Pancreas (tissue), 10 donors: Measurements from ENCODE around the gene RNF123. TPM values are rescaled to one million over a fixed set of nuclear protein-coding genes. Genes with fewer than 3 reads are reported as not detected.
A peak's percentile ranks its signal among the peaks of the same experiment; 100 is the strongest.
"Not testable (repeated sequence)": the region's sequence is repeated elsewhere in the genome, so short reads cannot be mapped to it uniquely, and the experiment has no call there.

ENCODE experiments used
- ATAC-seq, 4 donors: fragments of 200-7000 bp; cut with Tn5 transposase; one replicate each; pipeline versions ENCODE4 v1.8.0 to v1.9.1; 2020; ENCODE audit warnings: mild to moderate bottlenecking in 4 of 4, moderate library complexity in 4 of 4
- DNase-seq, 6 donors: peaks; one replicate each; pipeline ENCODE4 v3.0.0-alpha.2; 2020
- FAIRE-seq: peaks from 2 replicates; lab custom pipeline; 2012; peaks lifted over from hg19 to GRCh38; lab: Jason Lieb, UNC
- H3K27ac ChIP-seq, 4 donors: fragments of 200-600 bp; sonication (generic); 1 replicate in 3 of 4; 2 replicates in 1 of 4; pipeline versions ENCODE4 v1.5.0 to v1.8.0; 2020
- H3K27me3 ChIP-seq, 4 donors: fragments of 200-600 bp; one replicate each; pipeline ENCODE4 v1.8.0; 2021
- H3K36me3 ChIP-seq, 3 donors: fragments of 200-600 bp; sonication (generic) in 1 of 3; one replicate each; pipeline versions ENCODE4 v1.5.0 to v1.8.0; 2020 to 2021
- H3K4me1 ChIP-seq, 3 donors: fragments of 200-600 bp; one replicate each; pipeline ENCODE4 v1.8.0; 2021
- H3K4me3 ChIP-seq, 4 donors: fragments of 200-600 bp; sonication (generic) in 2 of 4; one replicate each; pipeline versions ENCODE4 v1.5.0 to v1.8.0; 2020 to 2021
- H3K9me3 ChIP-seq, 4 donors: fragments of 200-600 bp; one replicate each; pipeline ENCODE4 v1.8.0; 2021
- WGBS, 2 donors: extraction: QIAGEN DNeasy Blood & Tissue Kit; methylation state at CpG; one replicate each; pipeline ENCODE4 v1.1.7; 2013; 5-methylcytosine and 5-hydroxymethylcytosine counted together
- intact Hi-C, 3 donors: fragments of 100-400 bp; cut with DNase I; formaldehyde crosslinking; loops; one replicate each; pipeline versions ENCODE4 v1.11.1 to v1.14.2; 2022
- polyA plus RNA-seq, 2 donors: library from polyadenylated mRNA; stranded (reverse); fragments of 200-250 nt; gene quantifications; one replicate each; pipeline ENCODE4 v1.2.3, GENCODE V29; 2013
- total RNA-seq, 6 donors: library from RNA; stranded (reverse); fragmentation: NEBNext Ultra II Directional in 4 of 6; extraction: Animal tissue kit (Norgen Biotek cat#: 25700) in 4 of 6; gene quantifications; one replicate each; pipeline versions ENCODE4 v1.2.1 to v1.2.4, GENCODE V29; 2021 to 2023
- TF ChIP-seq, protein P1 (sequence below), 4 donors: fragments of 200-600 bp; sonication (generic) in 3 of 4; IDR thresholded peaks; one replicate each; pipeline versions ENCODE4 v1.5.0 to v1.8.0; 2021; ENCODE audit warnings: antibody characterized with exemption in 4 of 4
- donor health status: healthy with polysubstance abuse.
- donor health status: DM: no; HTN: no; CAD: no; lungs with moderate emphysema.
- donor health status: DM: no; HTN: no; CAD: no.
- donor health status: control.
- donor health status: control.
- donor health status: Bipolar disorder and iron deficiency.
- donor health status: DM: yes; HTN: yes; CAD: no.
- donor health status: DM: no; HTN: no; CAD: no.
- donor health status: DM: no; HTN: no; CAD: no.
- donor health status: DM: yes; HTN: yes; CAD: no.

The RNF123 gene
- total and polyA plus RNA-seq, 8 donors = 13.5 to 27.6 (median 20.6) TPM

DNA sequence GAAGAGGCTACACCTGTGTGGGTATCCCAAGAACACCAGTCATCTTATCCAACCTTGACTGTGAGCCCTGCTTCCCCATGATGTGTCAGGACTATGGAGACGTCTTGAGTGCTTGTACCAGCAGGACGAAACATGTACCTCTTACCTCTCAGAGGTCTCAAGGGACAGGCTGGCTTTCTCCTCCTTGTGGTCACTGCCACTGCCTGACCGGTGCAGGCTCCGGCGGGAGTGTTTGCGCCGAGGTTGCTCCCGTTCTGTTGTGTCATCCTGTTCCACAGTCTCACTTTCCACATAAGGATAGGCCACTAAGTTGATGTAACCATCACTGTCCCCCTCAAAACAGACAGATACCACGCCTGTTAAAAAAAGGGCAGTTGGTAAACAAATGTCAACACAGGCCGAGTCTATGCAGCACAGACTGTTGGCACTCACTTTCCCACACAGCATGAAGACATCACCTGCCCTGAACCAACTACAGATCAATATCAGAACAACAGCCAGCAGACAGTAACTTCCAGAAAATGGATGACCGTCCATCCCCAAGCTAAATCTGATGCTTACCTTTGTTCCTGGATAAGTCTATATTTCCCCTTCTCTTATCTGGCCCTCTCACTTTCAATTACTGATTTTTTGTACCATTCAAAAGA lies 48.8 kb downstream of the RNF123 start:
- FAIRE-seq = no peak
- H3K36me3 ChIP-seq = peaks cover 4 to 26% (median 9%) of the 10 kb centered on the region in 3 donors
- no peak for ATAC-seq
- no peaks in the 10 kb centered on the region for H3K9me3 ChIP-seq
- TF ChIP-seq, protein P1, sequence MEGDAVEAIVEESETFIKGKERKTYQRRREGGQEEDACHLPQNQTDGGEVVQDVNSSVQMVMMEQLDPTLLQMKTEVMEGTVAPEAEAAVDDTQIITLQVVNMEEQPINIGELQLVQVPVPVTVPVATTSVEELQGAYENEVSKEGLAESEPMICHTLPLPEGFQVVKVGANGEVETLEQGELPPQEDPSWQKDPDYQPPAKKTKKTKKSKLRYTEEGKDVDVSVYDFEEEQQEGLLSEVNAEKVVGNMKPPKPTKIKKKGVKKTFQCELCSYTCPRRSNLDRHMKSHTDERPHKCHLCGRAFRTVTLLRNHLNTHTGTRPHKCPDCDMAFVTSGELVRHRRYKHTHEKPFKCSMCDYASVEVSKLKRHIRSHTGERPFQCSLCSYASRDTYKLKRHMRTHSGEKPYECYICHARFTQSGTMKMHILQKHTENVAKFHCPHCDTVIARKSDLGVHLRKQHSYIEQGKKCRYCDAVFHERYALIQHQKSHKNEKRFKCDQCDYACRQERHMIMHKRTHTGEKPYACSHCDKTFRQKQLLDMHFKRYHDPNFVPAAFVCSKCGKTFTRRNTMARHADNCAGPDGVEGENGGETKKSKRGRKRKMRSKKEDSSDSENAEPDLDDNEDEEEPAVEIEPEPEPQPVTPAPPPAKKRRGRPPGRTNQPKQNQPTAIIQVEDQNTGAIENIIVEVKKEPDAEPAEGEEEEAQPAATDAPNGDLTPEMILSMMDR (IDR thresholded peaks at IDR 0.05) = no peak
- no peak for DNase-seq
- WGBS, 2 donors = 91 to 94% methylated on average over 11 of the region's 11 CpGs
- H3K4me1 ChIP-seq = no peaks in the 10 kb centered on the region
- no peak overlapping the region for H3K27ac ChIP-seq
- H3K27me3 ChIP-seq = no peaks in the 10 kb centered on the region
- intact Hi-C loops = no loop called here
- H3K4me3 ChIP-seq = no peak overlapping the region

DNA sequence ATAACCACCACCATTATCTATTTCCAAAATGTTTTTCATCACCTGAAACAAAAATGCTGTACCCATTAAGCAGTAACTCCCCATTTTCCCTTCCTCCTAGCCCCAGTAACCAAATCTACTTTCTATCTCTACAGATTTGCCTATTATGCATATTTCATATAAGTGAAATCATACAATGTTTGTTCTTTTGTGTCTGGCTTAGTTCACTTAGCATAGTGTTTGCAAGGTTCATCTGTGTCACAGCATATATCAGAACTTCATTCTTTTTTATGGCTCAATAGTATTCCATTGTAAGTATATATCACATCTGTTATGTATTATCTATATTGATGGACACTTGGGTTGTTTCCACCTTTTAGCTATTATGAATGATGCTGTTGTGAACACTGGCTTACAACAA lies 51.1 kb downstream of the RNF123 start:
- Histone ChIP-seq H3K4me3 (no peak overlapping the region), H3K27me3 (no peaks in the 10 kb centered on the region), H3K27ac (no peak overlapping the region), H3K36me3 (peaks cover 4 to 21% (median 9%) of the 10 kb centered on the region in 3 donors), H3K9me3 (no peaks in the 10 kb centered on the region), H3K4me1 (no peaks in the 10 kb centered on the region)
- DNase-seq = no peak
- intact Hi-C loops = no loop called here
- ATAC-seq = no peak
- TF ChIP-seq, protein P1 (IDR thresholded peaks at IDR 0.05) = no peak
- FAIRE-seq = no peak

DNA sequence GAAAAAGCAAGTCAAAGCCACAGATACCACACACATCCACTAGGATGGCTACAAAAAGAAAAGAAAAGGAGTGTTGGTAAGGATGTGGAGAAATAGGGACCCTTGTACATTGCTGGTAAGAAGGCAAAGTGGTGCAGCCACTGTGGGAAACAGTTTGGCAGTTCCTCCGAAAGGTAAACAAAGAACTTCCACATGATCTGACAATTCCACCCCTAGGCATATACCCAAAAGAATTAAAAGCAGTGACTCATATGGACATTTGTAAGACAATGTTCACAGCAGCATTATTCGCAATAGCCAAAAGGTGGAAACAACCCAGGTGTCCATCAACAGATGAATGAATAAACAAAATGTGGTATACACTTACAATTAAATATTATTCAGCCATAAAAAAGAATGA lies 56.6 kb downstream of the RNF123 start:
- FAIRE-seq (no peak), ATAC-seq (peak in 1 of 4 donors; percentile 24)
- 78 to 81% methylated on average over 2 of the region's 2 CpGs for WGBS, 2 donors

DNA sequence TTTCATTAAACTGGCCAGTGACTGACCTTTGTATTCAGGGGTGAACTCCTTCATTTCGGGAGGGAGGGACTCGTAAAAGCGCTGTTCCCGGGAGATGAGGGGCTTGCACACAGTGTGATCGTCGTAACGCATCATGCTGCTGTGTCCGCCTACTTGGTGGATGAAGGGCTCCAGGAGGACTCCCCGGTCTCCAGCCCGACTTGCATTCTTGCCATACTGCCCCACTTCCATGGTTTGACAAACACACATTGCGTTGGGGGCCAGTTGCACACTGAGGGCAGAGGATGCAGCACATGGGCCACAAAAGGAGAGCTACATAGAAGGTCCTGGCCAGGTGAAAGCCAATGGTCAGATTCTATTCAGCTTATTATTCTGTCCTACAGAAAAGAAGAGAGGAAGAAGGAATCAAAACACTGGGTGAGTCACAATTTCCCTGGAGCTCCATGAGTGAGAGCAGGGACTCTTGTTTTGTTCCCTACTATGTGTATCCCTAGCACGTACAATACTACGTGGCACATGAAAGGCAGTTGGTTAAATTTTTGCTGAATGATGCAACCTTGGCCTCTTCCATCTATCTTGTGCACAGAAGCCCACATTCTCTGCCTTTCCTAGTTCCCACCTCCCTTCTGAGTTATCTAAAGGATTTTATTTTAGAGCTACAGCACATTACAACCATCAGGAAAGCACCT lies 58.6 kb downstream of the RNF123 start:
- peaks cover 0 to 6% (median 4%) of the 10 kb centered on the region in 3 donors for H3K4me1 ChIP-seq
- 89 to 92% methylated on average over 13 of the region's 13 CpGs for WGBS, 2 donors

More for the DNA sequence above, 56.6 kb downstream of the RNF123 start:
- H3K4me3 ChIP-seq = no peak overlapping the region
- no peaks in the 10 kb centered on the region for H3K9me3 ChIP-seq
- peaks cover 0 to 6% (median 0%) of the 10 kb centered on the region in 3 donors for H3K4me1 ChIP-seq
- H3K36me3 ChIP-seq = peaks cover 0 to 6% (median 0%) of the 10 kb centered on the region in 3 donors
- no peak for DNase-seq
- H3K27me3 ChIP-seq = no peaks in the 10 kb centered on the region
- TF ChIP-seq, protein P1 (IDR thresholded peaks at IDR 0.05) = no peak
- H3K27ac ChIP-seq = no peak overlapping the region
- intact Hi-C loops = no loop called here

DNA sequence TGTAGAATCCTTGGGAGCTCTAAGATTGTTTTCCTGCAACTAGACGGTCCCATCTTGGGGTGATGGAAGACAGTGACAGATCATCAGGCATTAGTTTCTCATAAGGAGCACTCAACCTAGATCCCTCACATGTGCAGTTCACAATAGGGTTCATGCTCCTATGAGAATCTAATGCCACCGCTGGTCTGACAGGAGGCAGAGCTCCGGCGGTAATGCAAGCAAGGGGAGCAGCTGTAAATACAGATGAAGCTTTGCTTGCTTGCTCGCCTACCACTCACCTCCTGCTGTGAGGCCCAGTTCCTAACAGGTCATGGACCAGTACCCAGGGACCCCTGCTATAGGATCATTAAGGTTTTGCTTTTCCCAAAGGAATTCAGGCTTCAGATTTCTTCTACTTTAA lies 59.5 kb downstream of the RNF123 start:
- DNase-seq, H3K4me3 ChIP-seq, H3K9me3 ChIP-seq, ATAC-seq, intact Hi-C loops, H3K27me3 ChIP-seq, FAIRE-seq, H3K4me1 ChIP-seq, H3K27ac ChIP-seq, H3K36me3 ChIP-seq: not testable (repeated sequence)
- 84 to 91% methylated on average over 5 of the region's 5 CpGs for WGBS, 2 donors

More for the DNA sequence above, 58.6 kb downstream of the RNF123 start:
- TF ChIP-seq, protein P1 (IDR thresholded peaks at IDR 0.05) = no peak
- ATAC-seq (no peak), FAIRE-seq (no peak), DNase-seq (no peak)
- no peak overlapping the region for H3K27ac ChIP-seq
- no peaks in the 10 kb centered on the region for H3K9me3 ChIP-seq
- peaks cover 0 to 6% (median 0%) of the 10 kb centered on the region in 3 donors for H3K36me3 ChIP-seq
- H3K27me3 ChIP-seq = no peaks in the 10 kb centered on the region
- H3K4me3 ChIP-seq = no peak overlapping the region
- intact Hi-C loops = no loop called here
